GM12878 (cell line): ENCODE results near the gene ZGLP1. TPM values are rescaled to one million over a fixed set of nuclear protein-coding genes. Genes with fewer than 3 reads are reported as not detected.

Experiments used
- ATAC-seq: fragments of 200-7000 bp; cut with Tn5 transposase; 3 replicates; pipeline ENCODE4 v1.9.1; 2020; ENCODE audit warnings: mild to moderate bottlenecking, moderate library complexity
- BruUV-seq: library from RNA; stranded (reverse); fragments of 400-500 nt; replicated peaks from 2 replicates; lab custom pipeline; 2021; lab: Mats Ljungman, UMichigan
- CTCF ChIA-PET: fragments of 300-600 bp; sonication (Branson Sonifier 250); formaldehyde crosslinking; extraction: SDS; loops from one replicate; lab custom pipeline; 2021; ENCODE audit warnings: inconsistent platforms; lab: Yijun Ruan, JAX
- POLR2A ChIA-PET: fragments of 350-600 bp; formaldehyde crosslinking; extraction: SDS; loops from one replicate; lab custom pipeline; 2021; ENCODE audit warnings: inconsistent platforms; lab: Charles Lee
- RAD21 ChIA-PET: fragments of 300-600 bp; sonication (Branson Sonifier 250); formaldehyde crosslinking; loops from one replicate; lab custom pipeline; 2023; ENCODE audit warnings: antibody characterized with exemption; ENCODE audit not compliant: unreplicated experiment; lab: Charles Lee
- SMC1A ChIA-PET: fragments of 300-600 bp; sonication (Branson Sonifier 250); formaldehyde crosslinking; loops from one replicate; lab custom pipeline; 2023; ENCODE audit not compliant: unreplicated experiment, uncharacterized antibody; lab: Charles Lee
- DNase-seq: peaks from one replicate; pipeline ENCODE4 v3.0.0-alpha.2; 2011; ENCODE audit warnings: low read depth, low spot score
- FAIRE-seq: peaks from 3 replicates; lab custom pipeline; 2011; peaks lifted over from hg19 to GRCh38; lab: Jason Lieb, UNC
- H2AFZ ChIP-seq: 2 replicates; pipeline ENCODE4 v1.6.0; 2011; ENCODE audit warnings: low read depth, low read length, control low read depth; ENCODE audit not compliant: control insufficient read depth
- H3K27ac ChIP-seq: 2 replicates; pipeline ENCODE4 v1.5.1; 2011; ENCODE audit warnings: control low read depth; ENCODE audit not compliant: control insufficient read depth, insufficient read depth
- H3K27me3 ChIP-seq, 2 experiments: replicated peaks in 1 of 2; 2 replicates each; pipeline versions ENCODE4 v1.6.0 to v1.6.1; 2011; ENCODE audit warnings: low read length in 1 of 2; ENCODE audit not compliant: control insufficient read depth in 2 of 2, insufficient read depth in 2 of 2
- H3K36me3 ChIP-seq, 2 experiments: 2 replicates each; pipeline ENCODE4 v1.5.1; 2011; ENCODE audit warnings: low read length in 1 of 2; ENCODE audit not compliant: control insufficient read depth in 2 of 2, insufficient read depth in 2 of 2
- H3K4me1 ChIP-seq: 2 replicates; pipeline ENCODE4 v1.6.1; 2011; ENCODE audit warnings: mild to moderate bottlenecking, low read length, moderate library complexity, mixed read lengths; ENCODE audit not compliant: control insufficient read depth, insufficient read depth
- H3K4me2 ChIP-seq: 2 replicates; pipeline ENCODE4 v1.6.0; 2011; ENCODE audit warnings: control low read depth; ENCODE audit not compliant: control insufficient read depth, insufficient read depth
- H3K4me3 ChIP-seq: fragments of 200-600 bp; sonication (generic); 2 replicates; pipeline ENCODE4 v1.5.1; 2016
- H3K79me2 ChIP-seq: 2 replicates; pipeline ENCODE4 v1.6.0; 2011; ENCODE audit warnings: low read length; ENCODE audit not compliant: control insufficient read depth, insufficient read depth
- H3K9ac ChIP-seq: 2 replicates; pipeline ENCODE4 v1.8.0; 2011; ENCODE audit warnings: low read length, control low read depth, mixed read lengths; ENCODE audit not compliant: control insufficient read depth, insufficient read depth
- H3K9me3 ChIP-seq: replicated peaks from 3 replicates; pipeline ENCODE4 v1.5.1; 2011; ENCODE audit warnings: mild to moderate bottlenecking, low read length; ENCODE audit not compliant: control insufficient read depth, insufficient read depth
- H4K20me1 ChIP-seq: 2 replicates; pipeline ENCODE4 v1.6.0; 2011; ENCODE audit not compliant: control insufficient read depth, insufficient read depth
- ASH2L ChIP-seq: fragments of 300-600, 200-600 bp; sonication (generic); IDR thresholded peaks from 2 replicates; pipeline ENCODE4 v1.6.1; 2017; ENCODE audit warnings: low read depth, mild to moderate bottlenecking, borderline replicate concordance
- BCL11A ChIP-seq: IDR thresholded peaks from 2 replicates; pipeline ENCODE4 v1.6.1; 2011; ENCODE audit warnings: low read depth, low read length
- CBFB ChIP-seq: IDR thresholded peaks from 2 replicates; pipeline ENCODE4 v1.6.1; 2016; ENCODE audit warnings: antibody characterized with exemption, low read depth
- ESRRA ChIP-seq: IDR thresholded peaks from 2 replicates; pipeline ENCODE4 v1.6.1; 2012; ENCODE audit warnings: mild to moderate bottlenecking, low read length, improper control_type of control experiment
- ETV6 ChIP-seq, 2 experiments: fragments of 450-650 bp in 1 of 2; IDR thresholded peaks in 1 of 2; conservative IDR thresholded peaks in 1 of 2; 2 replicates each; pipeline ENCODE4 v1.6.1; 2014; ENCODE audit warnings: antibody characterized with exemption in 1 of 2, borderline replicate concordance in 1 of 2, low read depth in 1 of 2, mild to moderate bottlenecking in 1 of 2, moderate library complexity in 1 of 2
- IRF4 ChIP-seq: IDR thresholded peaks from 2 replicates; pipeline ENCODE4 v1.6.1; 2011; ENCODE audit warnings: low read depth, low read length
- MXI1 ChIP-seq: fragments of 150-350 bp; IDR thresholded peaks from 2 replicates; pipeline ENCODE4 v1.6.1; 2011; ENCODE audit warnings: low read depth, mild to moderate bottlenecking, inconsistent platforms, low read length, improper control_type of control experiment
- RBBP5 ChIP-seq: fragments of 200-600 bp; sonication (generic); conservative IDR thresholded peaks from 2 replicates; pipeline ENCODE4 v1.6.1; 2016
- SIX5 ChIP-seq: IDR thresholded peaks from 2 replicates; pipeline ENCODE4 v1.6.1; 2011; ENCODE audit warnings: mild to moderate bottlenecking, low read depth, low read length, moderate library complexity; ENCODE audit not compliant: severe bottlenecking
- ZNF274 ChIP-seq: IDR thresholded peaks from one replicate; pipeline ENCODE4 v1.8.0; 2011; ENCODE audit not compliant: insufficient read length, insufficient read depth
- ZSCAN29 ChIP-seq: fragments of 450-650 bp; IDR thresholded peaks from 2 replicates; pipeline ENCODE4 v1.6.1; 2017; ENCODE audit warnings: mild to moderate bottlenecking, moderate library complexity
- WGBS: methylation state at CpG from one replicate; pipeline ENCODE4 v1.1.6; 2016; ENCODE audit warnings: low lambda C conversion rate; ENCODE audit not compliant: insufficient replicate concordance, insufficient coverage; ENCODE audit errors: missing lambda C conversion rate; 5-methylcytosine and 5-hydroxymethylcytosine counted together
- in situ Hi-C: fragments of 300-500 bp; cut with MboI; formaldehyde crosslinking; loops from 9 replicates; pipeline ENCODE4 v1.14.3; 2018; ENCODE audit warnings: mixed read lengths
- intact Hi-C: fragments of 100-400 bp; cut with micrococcal nuclease; formaldehyde crosslinking; loops from one replicate; pipeline ENCODE4 v1.14.2; 2022; ENCODE audit not compliant: unreplicated experiment
- polyA plus RNA-seq, 11 experiments: library from polyadenylated mRNA; depleted of rRNA in 4 of 11; unstranded in 6 of 11; stranded (reverse) in 5 of 11; fragments of >200 nt; fragmentation: Nextera tagmentation in 4 of 11; fragmentation: Illumina TruSeq in 1 of 11; extraction: Ambion mirVana in 4 of 11; extraction: Trizol in 1 of 11; gene quantifications; 1 replicate in 1 of 11; 2 replicates in 10 of 11; pipeline versions ENCODE4 v1.2.1 to v1.2.3, GENCODE V29; 2011 to 2016; ENCODE audit warnings: inconsistent platforms in 2 of 11, missing spikeins in 2 of 11, low read depth in 1 of 11
- total RNA-seq, 4 experiments: library from RNA; depleted of rRNA in 3 of 4; stranded (reverse); fragments of >200 nt in 3 of 4; fragmentation: Illumina TruSeq in 1 of 4; extraction: Trizol in 1 of 4; gene quantifications; 2 replicates each; pipeline versions ENCODE4 v1.2.1 to v1.2.3, GENCODE V29; 2013 to 2021
- TF ChIP-seq, protein P1 (sequence below): fragments of 450-650 bp; formaldehyde crosslinking; IDR thresholded peaks from 2 replicates; pipeline ENCODE4 v1.4.0; 2022; ENCODE audit warnings: mild to moderate bottlenecking, moderate library complexity
- TF ChIP-seq, protein P2 (sequence below): fragments of 150-350 bp; IDR thresholded peaks from 2 replicates; pipeline ENCODE4 v1.6.1; 2016; ENCODE audit warnings: low read depth, low read length
- TF ChIP-seq, protein P3 (sequence below): IDR thresholded peaks from 2 replicates; pipeline ENCODE4 v1.6.1; 2011; ENCODE audit warnings: borderline replicate concordance, low read depth, mild to moderate bottlenecking, moderate library complexity, mixed read lengths, low read length; ENCODE audit not compliant: insufficient read depth; ENCODE audit errors: extremely low read length

ZGLP1 gene
- total and polyA plus RNA-seq, 10 of the 15 experiments (the other 5 are each of a cell fraction or from before 2014, with no cell fraction given) = 0.29 to 5.6 (median 1.3) TPM

DNA sequence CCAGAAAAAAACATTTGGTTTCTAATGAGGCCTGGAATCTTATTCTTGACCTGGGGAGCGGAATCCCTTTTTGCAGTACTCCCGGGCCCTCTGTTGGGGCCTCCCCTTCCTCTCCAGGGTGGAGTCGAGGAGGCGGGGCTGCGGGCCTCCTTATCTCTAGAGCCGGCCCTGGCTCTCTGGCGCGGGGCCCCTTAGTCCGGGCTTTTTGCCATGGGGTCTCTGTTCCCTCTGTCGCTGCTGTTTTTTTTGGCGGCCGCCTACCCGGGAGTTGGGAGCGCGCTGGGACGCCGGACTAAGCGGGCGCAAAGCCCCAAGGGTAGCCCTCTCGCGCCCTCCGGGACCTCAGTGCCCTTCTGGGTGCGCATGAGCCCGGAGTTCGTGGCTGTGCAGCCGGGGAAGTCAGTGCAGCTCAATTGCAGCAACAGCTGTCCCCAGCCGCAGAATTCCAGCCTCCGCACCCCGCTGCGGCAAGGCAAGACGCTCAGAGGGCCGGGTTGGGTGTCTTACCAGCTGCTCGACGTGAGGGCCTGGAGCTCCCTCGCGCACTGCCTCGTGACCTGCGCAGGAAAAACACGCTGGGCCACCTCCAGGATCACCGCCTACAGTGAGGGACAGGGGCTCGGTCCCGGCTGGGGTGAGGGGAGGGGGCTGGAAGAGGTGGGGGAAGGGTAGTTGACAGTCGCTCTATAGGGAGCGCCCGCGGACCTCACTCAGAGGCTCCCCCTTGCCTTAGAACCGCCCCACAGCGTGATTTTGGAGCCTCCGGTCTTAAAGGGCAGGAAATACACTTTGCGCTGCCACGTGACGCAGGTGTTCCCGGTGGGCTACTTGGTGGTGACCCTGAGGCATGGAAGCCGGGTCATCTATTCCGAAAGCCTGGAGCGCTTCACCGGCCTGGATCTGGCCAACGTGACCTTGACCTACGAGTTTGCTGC is 22.5 kb downstream of the ZGLP1 start, which contains the start of gene ICAM4:
TSS of gene ICAM4 (plus strand) at position 153 of the 935 bp plus-strand sequence. CDS start at position 211, 58 bp downstream.
- POLR2A ChIA-PET = interaction anchor here (0.5 to 5.5 kb wide), 8 partner anchors 9 to 248 kb away, joined by 3 to 69 read pairs (median 4); partner anchors contain the start of genes ICAM1 and TYK2
- Histone ChIP-seq H3K27ac (peak within 1 kb of the TSS; percentile 10), H3K4me2 (peak within 1 kb of the TSS; percentile 92), H3K79me2 (peaks cover 2% of the 10 kb centered on the region; the same call in 1 of the 2 replicates), H2AFZ (peak within 1 kb of the TSS; percentile 65; the same call in 1 of the 2 replicates), H3K27me3 (peaks cover 1 to 8% of the 10 kb centered on the region in 2 experiments), H3K9me3 (no peaks in the 10 kb centered on the region; the same call in 2 of the 3 replicates), H4K20me1 (peaks cover 9% of the 10 kb centered on the region; the same call in 1 of the 2 replicates), H3K36me3 (peaks cover 26 to 28% of the 10 kb centered on the region in 2 experiments; a peak in 3 of 4 replicates), H3K4me1 (peaks cover 68% of the 10 kb centered on the region), H3K4me3 (no peak within 1 kb of the TSS; the same call in 1 of the 2 replicates), H3K9ac (peak within 1 kb of the TSS; percentile 29; the same call in 1 of the 2 replicates)
- SMC1A ChIA-PET = interaction anchor here (1.0 to 3.7 kb wide), 4 partner anchors 9 to 102 kb away, joined by 3 to 50 read pairs (median 4); partner anchors contain the start of genes ICAM1 and RAVER1
- RAD21 ChIA-PET = interaction anchor here (1.0 to 5.4 kb wide), 7 partner anchors 11 to 101 kb away, joined by 3 to 119 read pairs (median 7); partner anchors contain the start of gene ICAM1
- intact Hi-C loops (no loop called here), in situ Hi-C loops (no loop called here)
- CTCF ChIA-PET = interaction anchor here (1.7 to 5.9 kb wide), 5 partner anchors 17 to 104 kb away, joined by 4 to 72 read pairs (median 25); partner anchors contain the start of gene ICAM1
- 12% methylated on average over 56 of the region's 59 CpGs for WGBS
- ATAC-seq = peak; percentile 54
- FAIRE-seq = no peak
- BruUV-seq = no TSS peak
- DNase-seq = no peak
- TF ChIP-seq, protein P1, sequence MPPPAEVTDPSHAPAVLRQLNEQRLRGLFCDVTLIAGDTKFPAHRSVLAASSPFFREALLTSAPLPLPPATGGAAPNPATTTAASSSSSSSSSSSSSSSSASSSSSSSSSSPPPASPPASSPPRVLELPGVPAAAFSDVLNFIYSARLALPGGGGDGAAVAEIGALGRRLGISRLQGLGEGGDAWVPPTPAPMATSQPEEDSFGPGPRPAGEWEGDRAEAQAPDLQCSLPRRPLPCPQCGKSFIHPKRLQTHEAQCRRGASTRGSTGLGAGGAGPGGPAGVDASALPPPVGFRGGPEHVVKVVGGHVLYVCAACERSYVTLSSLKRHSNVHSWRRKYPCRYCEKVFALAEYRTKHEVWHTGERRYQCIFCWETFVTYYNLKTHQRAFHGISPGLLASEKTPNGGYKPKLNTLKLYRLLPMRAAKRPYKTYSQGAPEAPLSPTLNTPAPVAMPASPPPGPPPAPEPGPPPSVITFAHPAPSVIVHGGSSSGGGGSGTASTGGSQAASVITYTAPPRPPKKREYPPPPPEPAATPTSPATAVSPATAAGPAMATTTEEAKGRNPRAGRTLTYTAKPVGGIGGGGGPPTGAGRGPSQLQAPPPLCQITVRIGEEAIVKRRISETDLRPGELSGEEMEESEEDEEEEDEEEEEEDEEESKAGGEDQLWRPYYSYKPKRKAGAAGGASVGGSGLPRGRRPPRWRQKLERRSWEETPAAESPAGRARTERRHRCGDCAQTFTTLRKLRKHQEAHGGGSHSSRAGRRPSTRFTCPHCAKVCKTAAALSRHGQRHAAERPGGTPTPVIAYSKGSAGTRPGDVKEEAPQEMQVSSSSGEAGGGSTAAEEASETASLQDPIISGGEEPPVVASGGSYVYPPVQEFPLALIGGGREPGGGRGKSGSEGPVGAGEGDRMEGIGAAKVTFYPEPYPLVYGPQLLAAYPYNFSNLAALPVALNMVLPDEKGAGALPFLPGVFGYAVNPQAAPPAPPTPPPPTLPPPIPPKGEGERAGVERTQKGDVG (CRISPR knock-in tag) = no peak
- TF ChIP-seq MXI1 (no peak), ETV6 (conservative IDR thresholded peaks at IDR 0.05 in 1 of 2, IDR thresholded peaks at IDR 0.05 in 1 of 2; ENCODE audit: borderline replicate concordance in 1 of 2, low read depth in 1 of 2) (no peak), IRF4 (no peak), BCL11A (no peak), RBBP5 (no peak), SIX5 (no peak), CBFB (no peak), ZSCAN29 (no peak), ESRRA (no peak), ZNF274 (no peak), ASH2L (no peak)
- TF ChIP-seq, protein P2, sequence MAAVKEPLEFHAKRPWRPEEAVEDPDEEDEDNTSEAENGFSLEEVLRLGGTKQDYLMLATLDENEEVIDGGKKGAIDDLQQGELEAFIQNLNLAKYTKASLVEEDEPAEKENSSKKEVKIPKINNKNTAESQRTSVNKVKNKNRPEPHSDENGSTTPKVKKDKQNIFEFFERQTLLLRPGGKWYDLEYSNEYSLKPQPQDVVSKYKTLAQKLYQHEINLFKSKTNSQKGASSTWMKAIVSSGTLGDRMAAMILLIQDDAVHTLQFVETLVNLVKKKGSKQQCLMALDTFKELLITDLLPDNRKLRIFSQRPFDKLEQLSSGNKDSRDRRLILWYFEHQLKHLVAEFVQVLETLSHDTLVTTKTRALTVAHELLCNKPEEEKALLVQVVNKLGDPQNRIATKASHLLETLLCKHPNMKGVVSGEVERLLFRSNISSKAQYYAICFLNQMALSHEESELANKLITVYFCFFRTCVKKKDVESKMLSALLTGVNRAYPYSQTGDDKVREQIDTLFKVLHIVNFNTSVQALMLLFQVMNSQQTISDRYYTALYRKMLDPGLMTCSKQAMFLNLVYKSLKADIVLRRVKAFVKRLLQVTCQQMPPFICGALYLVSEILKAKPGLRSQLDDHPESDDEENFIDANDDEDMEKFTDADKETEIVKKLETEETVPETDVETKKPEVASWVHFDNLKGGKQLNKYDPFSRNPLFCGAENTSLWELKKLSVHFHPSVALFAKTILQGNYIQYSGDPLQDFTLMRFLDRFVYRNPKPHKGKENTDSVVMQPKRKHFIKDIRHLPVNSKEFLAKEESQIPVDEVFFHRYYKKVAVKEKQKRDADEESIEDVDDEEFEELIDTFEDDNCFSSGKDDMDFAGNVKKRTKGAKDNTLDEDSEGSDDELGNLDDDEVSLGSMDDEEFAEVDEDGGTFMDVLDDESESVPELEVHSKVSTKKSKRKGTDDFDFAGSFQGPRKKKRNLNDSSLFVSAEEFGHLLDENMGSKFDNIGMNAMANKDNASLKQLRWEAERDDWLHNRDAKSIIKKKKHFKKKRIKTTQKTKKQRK = no peak
- TF ChIP-seq, protein P3, sequence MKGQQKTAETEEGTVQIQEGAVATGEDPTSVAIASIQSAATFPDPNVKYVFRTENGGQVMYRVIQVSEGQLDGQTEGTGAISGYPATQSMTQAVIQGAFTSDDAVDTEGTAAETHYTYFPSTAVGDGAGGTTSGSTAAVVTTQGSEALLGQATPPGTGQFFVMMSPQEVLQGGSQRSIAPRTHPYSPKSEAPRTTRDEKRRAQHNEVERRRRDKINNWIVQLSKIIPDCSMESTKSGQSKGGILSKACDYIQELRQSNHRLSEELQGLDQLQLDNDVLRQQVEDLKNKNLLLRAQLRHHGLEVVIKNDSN = peak; percentile 75
